Mucosa of descending colon (tissue), 3 donors: ENCODE results near the gene TTR. TPM values are rescaled to one million over a fixed set of nuclear protein-coding genes. Genes with fewer than 3 reads are reported as not detected.

Source experiments
- ATAC-seq: fragments of 200-7000 bp; cut with Tn5 transposase; one replicate; pipeline ENCODE4 v1.9.1; 2020; ENCODE audit warnings: mild to moderate bottlenecking, moderate library complexity
- DNase-seq, 3 donors: peaks; one replicate each; pipeline ENCODE4 v3.0.0-alpha.2; 2020
- H3K36me3 ChIP-seq: fragments of 200-600 bp; one replicate; pipeline ENCODE4 v1.8.0; 2021; ENCODE audit warnings: low read depth, mild to moderate bottlenecking
- H3K4me1 ChIP-seq: fragments of 200-600 bp; one replicate; pipeline ENCODE4 v1.8.0; 2021; ENCODE audit warnings: low read depth, mild to moderate bottlenecking
- H3K4me3 ChIP-seq: fragments of 200-600 bp; one replicate; pipeline ENCODE4 v1.8.0; 2021; ENCODE audit warnings: mild to moderate bottlenecking
- H3K9me3 ChIP-seq: fragments of 200-600 bp; one replicate; pipeline ENCODE4 v1.8.0; 2021; ENCODE audit warnings: mild to moderate bottlenecking
- CTCF ChIP-seq: fragments of 200-600 bp; IDR thresholded peaks from one replicate; pipeline ENCODE4 v1.8.0; 2022; ENCODE audit warnings: antibody characterized with exemption, mild to moderate bottlenecking
- intact Hi-C, 2 donors: fragments of 100-400 bp; cut with DNase I in 1 of 2; cut with micrococcal nuclease in 1 of 2; formaldehyde crosslinking; loops; one replicate each; pipeline versions ENCODE4 v1.11.0 to v1.11.1; 2022; cut with DNase I, micrococcal nuclease
- total RNA-seq, 3 donors: library from RNA; stranded (reverse); fragmentation: NEBNext Ultra II Directional in 2 of 3; extraction: Animal tissue kit (Norgen Biotek cat#: 25700) in 2 of 3; gene quantifications; one replicate each; pipeline versions ENCODE4 v1.2.1 to v1.2.4, GENCODE V29; 2021 to 2023
- donor health status: DM: no; HTN: no; CAD: no; lungs with moderate emphysema.
- donor health status: DM: no; HTN: no; CAD: no.
- donor health status: DM: no; HTN: yes; CAD: no.

The TTR gene
- total RNA-seq, 3 donors from 2014 or later: 0.51 to 2.1 TPM; not detected in 1

GRCh38 chr18:31553800-31554199, 37.9 kb upstream of the TTR start:
- intact Hi-C loops: loop anchor here in 1 of 2 donors (10.0 kb wide), 2 partner anchors 171 to 421 kb away; no protein-coding TSS in a partner anchor
- no peak for DNase-seq

GRCh38 chr18:31554776-31555175, 36.9 kb upstream of the TTR start:
- TF ChIP-seq CTCF: no peak
- Histone ChIP-seq H3K4me1 (no peaks in the 10 kb centered on the region), H3K9me3 (no peaks in the 10 kb centered on the region), H3K36me3 (no peaks in the 10 kb centered on the region), H3K4me3 (no peak overlapping the region)
- DNase-seq (no peak), ATAC-seq (no peak)
- intact Hi-C loops: loop anchor here (5.0 to 10.0 kb wide), 3 partner anchors 168 to 420 kb away; no protein-coding TSS in a partner anchor

More at GRCh38 chr18:31553800-31554199, 37.9 kb upstream of the TTR start:
- peaks cover 8% of the 10 kb centered on the region for H3K4me1 ChIP-seq
- no peak for ATAC-seq
- TF ChIP-seq CTCF: no peak
- H3K9me3 ChIP-seq: no peaks in the 10 kb centered on the region
- no peak overlapping the region for H3K4me3 ChIP-seq
- H3K36me3 ChIP-seq: no peaks in the 10 kb centered on the region

- H3K36me3 ChIP-seq: no peaks in the 10 kb centered on the region
- no peaks in the 10 kb centered on the region for H3K9me3 ChIP-seq
- no peaks in the 10 kb centered on the region for H3K4me1 ChIP-seq
- TF ChIP-seq CTCF: peak; percentile 54
- DNase-seq (peak in 1 of 3 donors; percentile 72), ATAC-seq (peak; percentile 90)
- no peak overlapping the region for H3K4me3 ChIP-seq
- intact Hi-C loops: loop anchor here (5.0 to 10.0 kb wide), 3 partner anchors 166 to 419 kb away; no protein-coding TSS in a partner anchor
Measured at GRCh38 chr18:31555971-31556747, 35.5 kb upstream of the TTR start.

GRCh38 chr18:31557446-31557845, 34.2 kb upstream of the TTR start:
- DNase-seq (no peak), ATAC-seq (no peak)
- H3K4me1 ChIP-seq: no peaks in the 10 kb centered on the region
- no peak overlapping the region for H3K4me3 ChIP-seq
- TF ChIP-seq CTCF: no peak
- intact Hi-C loops: loop anchor here (5.0 to 10.0 kb wide), 3 partner anchors 165 to 417 kb away; no protein-coding TSS in a partner anchor
- H3K9me3 ChIP-seq: no peaks in the 10 kb centered on the region
- no peaks in the 10 kb centered on the region for H3K36me3 ChIP-seq

- intact Hi-C loops: loop anchor here (5.0 to 10.0 kb wide), 3 partner anchors 164 to 416 kb away; no protein-coding TSS in a partner anchor
- no peak for TF ChIP-seq CTCF
Measured at GRCh38 chr18:31558567-31558966, 33.1 kb upstream of the TTR start.

More at GRCh38 chr18:31558567-31558966, 33.1 kb upstream of the TTR start:
- Histone ChIP-seq H3K36me3 (no peaks in the 10 kb centered on the region), H3K4me3 (no peak overlapping the region), H3K4me1 (no peaks in the 10 kb centered on the region), H3K9me3 (no peaks in the 10 kb centered on the region)
- DNase-seq (no peak), ATAC-seq (no peak)
